ENCODE measurements around the gene ABCF2.

Gene ABCF2

GRCh38 chr7:151225948-151226510 lies 976 bp downstream of the ABCF2 start:
- no peak for DNase-seq (ENCODE audit: low spot score)

DNA sequence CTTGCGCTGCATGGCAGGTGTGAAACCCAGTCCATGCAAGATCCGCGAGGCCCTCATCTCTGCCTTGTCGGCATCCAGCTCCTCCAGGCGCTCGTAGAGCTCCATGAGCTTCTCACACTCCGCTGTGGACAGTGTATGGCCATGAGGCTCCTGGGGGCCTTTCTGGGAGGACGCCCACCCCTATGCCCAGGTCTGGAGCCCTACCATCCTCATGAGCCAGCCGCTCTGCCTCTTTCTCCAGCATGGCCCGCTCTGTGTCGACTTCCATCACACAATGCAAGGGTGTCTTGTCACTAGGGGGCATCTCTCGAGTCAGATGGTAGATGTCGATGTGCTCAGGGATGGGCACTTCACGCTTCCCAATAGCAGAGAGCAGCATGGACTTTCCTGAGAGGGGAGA lies 3.3 kb downstream of the ABCF2 start:
- DNase-seq (ENCODE audit: low spot score), result no peak

GRCh38 chr7:151218170-151218569 lies 8.8 kb downstream of the ABCF2 start:
- DNase-seq (ENCODE audit: low spot score), result no peak

GRCh38 chr7:151215396-151215795 lies 11.6 kb downstream of the ABCF2 start:
- no peak for DNase-seq (ENCODE audit: low spot score)

DNA sequence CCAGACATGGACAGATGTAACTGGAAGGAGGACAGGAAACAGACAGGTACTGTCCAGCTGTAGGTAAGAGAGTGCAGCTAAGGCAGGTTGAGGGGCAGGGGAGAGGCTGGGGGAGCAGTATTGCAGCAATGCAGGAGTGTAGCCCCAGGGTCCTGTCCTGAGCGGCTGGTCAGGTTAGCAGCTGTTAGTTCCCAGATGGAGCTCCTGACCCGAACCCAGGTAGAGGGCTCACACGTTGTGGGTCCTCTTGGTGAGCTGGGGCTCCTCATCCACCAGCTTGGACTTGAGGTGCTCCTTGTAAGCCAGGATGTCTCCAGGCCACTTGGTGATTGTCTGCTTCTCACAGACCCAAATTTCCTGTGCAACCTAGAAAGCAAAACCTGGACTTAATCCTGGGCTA lies 13.2 kb downstream of the ABCF2 start:
- no peak for DNase-seq (ENCODE audit: low spot score)

DNA sequence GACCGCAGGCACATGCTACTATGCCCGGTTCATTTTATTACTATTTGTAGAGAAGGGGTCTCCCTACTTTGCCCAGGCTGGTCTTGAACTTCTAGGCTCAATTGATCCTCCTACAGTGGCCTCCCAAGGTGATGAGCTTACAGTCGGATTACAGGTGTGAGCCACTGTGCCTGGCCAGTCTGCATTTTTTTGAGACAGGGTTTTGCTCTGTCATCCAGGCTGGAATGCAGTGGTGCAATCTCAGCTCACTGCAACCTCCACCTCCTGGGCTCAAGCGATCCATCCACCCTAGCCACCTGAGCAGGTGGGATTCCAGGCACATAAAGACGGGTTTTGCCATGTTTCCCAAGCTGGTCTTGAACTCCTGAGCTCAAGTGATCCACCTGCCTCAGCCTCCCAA lies 14.4 kb downstream of the ABCF2 start:
- no peak for DNase-seq (ENCODE audit: low spot score)

DNA sequence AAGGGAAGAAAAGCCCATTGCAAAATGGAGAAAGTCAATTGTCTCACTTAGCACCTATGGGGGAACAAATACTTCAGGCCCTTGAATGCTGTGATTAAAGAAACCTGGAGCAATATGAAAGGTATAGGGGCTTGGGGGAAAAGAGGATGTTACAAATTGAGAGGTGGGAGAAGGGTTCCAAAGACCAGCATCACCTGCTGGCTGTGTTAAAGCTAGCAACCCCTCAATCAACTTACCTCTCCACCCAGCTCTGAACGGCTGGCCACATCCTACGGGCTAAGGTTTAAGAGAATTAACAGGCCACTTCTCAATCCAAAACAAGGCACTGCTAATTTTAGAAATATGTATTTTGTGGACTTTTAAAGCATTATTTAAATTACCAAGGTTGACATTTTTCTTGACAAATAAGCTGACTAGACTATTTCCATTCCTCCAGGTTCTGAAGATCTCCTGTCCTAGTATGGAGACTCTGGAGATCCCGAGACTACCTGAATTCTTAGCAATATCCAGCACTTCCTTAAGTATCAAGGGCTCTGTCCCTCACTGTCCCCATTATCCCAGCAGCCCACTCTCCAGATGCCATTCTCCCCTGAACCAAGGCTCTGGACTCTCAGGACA lies 15.7 kb downstream of the ABCF2 start:
- no peak for DNase-seq (ENCODE audit: low spot score)

DNA sequence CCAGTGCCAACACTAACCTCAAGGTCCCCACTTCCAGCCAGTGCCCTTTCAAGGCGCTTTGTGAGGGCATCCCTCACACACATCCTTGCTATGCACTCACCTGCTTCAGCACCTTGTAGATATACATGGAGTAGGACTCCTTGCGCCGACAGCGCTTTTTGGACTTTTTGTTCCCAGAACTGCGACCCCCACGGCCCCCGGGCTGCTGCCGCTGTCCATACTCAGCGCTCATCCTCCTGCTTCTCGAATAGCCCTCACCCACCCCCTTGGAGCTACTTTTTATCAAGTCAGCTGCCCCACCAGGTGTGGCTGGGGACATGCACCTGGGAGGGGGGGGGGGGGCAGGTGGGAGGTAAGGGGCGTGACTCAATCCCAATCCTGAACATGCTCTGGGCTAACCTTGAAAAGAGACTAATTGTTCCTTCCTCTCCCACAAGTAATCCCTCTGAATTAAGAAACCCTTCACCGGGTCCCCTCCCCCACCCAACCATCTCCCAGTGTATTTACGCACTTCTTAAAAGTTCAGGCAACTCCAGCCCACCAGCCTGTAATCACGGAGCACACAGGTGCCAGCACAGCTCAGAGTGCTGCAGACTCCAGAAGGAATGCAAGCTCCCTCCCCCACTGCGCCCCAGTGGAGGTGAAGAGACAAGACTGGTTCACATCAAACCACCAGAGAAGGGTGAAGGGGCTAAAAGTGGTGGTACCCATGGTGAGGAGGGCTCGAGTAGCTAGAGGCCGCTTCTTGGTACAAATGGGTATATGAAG lies 16.7 kb downstream of the ABCF2 start, which contains the start of gene H2BK1:
Gene H2BK1, minus strand, starts transcription at position 402 of the 768 bp plus-strand sequence. Its CDS starts 170 bp downstream, at position 232.
- DNase-seq (ENCODE audit: low spot score), result no peak

GRCh38 chr7:151209588-151209987 lies 17.4 kb downstream of the ABCF2 start:
- DNase-seq (ENCODE audit: low spot score), result no peak

- DNase-seq (ENCODE audit: low spot score), result no peak
Measured at GRCh38 chr7:151208253-151208862, 18.6 kb downstream of the ABCF2 start.

- DNase-seq (ENCODE audit: low spot score), result no peak
Measured at GRCh38 chr7:151207804-151208203, 19.2 kb downstream of the ABCF2 start.

GRCh38 chr7:151207315-151207714 lies 19.7 kb downstream of the ABCF2 start:
- DNase-seq (ENCODE audit: low spot score), result no peak

DNA sequence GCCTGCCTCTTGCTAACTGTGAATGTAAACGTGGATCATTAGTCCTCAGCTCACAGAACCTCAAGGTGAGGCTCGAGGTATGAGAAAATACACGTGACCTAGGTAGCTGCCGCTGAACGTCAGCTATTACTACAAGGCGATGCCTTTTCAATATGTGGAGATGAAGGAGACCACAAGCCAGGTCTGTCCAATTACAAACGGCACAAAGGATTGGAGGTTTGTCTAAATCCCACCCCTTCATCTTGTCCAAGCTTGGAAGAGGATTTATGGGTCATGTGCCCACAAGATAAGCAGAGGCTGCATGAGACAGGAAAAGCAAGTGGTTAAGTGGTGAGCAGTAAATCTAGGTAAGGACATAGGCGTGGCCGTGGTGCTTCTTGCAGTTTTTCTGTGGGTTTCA lies 20.1 kb downstream of the ABCF2 start:
- no peak for DNase-seq (ENCODE audit: low spot score)

- DNase-seq (ENCODE audit: low spot score), result no peak
Measured at GRCh38 chr7:151205730-151206129, 21.3 kb downstream of the ABCF2 start.

DNA sequence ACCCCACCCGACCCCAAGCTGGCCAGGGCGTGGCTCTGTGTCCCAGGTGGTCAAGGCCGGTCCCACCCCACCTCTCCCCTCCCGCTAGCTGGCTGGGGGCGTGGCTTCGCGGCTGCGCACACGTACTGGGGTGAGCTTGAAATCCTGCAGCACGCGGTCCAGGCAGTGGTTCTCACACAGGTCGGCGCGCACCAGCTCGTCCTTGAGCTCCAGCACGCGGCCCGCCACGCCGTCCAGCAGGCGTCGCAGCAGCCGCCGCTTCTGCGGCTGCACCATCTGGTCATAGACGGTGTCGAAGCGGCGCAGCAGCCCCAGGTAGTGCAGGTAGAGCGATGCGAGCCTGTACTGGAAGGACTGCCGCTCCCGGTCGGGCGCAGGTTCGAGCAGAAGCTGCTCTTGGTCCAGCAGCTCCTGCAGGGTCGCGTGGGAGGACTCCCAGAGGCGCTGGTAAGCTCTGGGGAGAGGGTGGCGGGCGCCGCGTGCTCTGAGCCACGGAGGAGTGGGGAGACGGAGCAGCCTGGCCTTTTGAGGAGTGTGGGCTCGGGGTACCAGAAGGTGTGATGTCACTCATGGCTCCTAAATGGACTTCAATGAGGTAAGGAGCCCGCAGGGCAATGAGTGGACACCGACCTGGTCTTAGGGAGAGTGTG lies 22.5 kb downstream of the ABCF2 start:
- no peak for DNase-seq (ENCODE audit: low spot score)

GRCh38 chr7:151202836-151203235 lies 24.2 kb downstream of the ABCF2 start:
- no peak for DNase-seq (ENCODE audit: low spot score)

DNA sequence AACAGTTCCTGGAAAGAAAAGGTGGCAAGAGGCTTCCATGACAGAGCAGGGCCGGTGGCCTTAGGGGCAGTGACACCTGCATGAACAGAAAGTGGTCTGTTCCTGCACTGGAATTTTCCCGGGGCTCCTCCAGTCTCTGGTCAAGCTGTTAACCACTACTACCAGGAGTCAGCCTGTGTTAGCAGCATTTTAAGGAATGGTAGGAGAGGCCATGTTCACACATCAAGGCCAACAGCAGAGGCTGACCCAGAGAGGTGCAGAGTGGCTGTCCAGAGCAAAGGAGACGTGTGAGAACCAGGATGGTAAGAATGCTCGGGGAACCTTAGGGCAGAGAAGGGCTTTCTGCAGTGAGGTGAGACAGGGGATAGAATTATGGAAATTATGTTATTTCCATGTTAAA lies 25.3 kb downstream of the ABCF2 start:
- no peak for DNase-seq (ENCODE audit: low spot score)

- no peak for DNase-seq (ENCODE audit: low spot score)
Measured at GRCh38 chr7:151201344-151201743, 25.7 kb downstream of the ABCF2 start.

DNA sequence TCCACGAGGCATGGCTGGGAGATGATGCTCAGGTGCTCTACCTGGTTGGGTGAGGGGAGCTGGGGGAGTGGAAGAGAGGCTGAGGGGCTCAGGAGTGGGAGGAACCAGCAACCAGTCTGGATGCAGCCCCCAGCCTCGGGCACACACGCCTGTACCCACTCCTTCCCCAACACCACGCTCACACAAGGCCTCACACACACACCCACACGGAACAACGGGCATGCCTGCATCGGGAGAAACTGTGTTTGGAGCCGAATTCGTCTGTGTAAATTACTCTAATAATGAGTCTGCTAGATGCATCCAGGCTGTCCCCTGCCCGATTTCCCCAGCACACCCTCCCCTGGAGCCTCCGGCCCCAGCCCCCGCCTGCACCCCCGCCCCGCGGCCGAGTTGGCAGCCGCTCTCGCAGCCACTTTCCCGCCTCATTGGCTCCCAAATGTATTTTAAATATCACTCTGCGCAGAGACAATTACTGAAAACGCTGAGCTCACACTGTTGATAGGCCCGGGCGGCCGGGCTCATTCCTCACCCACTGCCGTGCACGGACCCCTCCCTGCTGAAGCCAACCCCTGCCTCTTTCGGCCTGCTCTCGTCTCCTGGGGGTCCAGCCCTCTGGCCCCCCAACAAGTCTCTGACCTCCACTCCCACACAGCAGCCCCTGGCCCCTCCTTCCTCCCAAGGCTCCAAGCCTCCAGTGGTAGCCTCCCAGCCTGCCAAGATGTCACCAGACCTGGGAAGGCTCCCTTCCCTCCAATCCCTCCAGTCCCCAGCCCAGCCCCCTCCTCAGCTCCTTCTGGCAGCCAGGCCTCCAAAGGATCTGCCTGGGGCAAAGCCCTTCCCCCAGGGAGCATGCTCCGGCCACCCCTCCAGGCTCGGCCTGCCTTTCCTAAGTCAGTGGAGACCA lies 27.8 kb downstream of the ABCF2 start:
- DNase-seq (ENCODE audit: low spot score), result no peak

GRCh38 chr7:151197932-151198331 lies 29.1 kb downstream of the ABCF2 start:
- no peak for DNase-seq (ENCODE audit: low spot score)

All from putamen (tissue), 1 donor.